ENCODE results near the gene MC3R.

DNA sequence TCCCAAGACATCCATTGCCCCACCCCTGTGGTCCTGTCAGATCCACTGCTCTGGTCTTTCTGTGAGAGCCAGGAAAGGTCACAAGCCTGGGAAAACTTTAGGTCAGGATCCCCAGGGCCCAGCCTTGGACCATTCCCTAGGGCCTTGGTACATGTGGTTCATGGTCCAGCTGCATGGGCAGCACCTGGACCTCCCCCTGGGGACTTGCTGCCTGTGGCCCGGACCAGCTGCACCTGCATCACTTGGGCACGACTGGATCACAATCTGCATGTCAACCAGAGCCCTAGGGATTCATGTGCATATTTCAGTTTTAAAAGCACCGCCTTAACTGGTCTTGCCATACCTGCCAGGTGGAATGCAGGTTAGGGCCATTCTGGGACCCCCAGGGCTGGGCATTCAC lies 44.3 kb upstream of the MC3R start:
- TF ChIP-seq CTCF (conservative IDR thresholded peaks at IDR 0.05; ENCODE audit: low read length) (no peak), EZH2phosphoT487 (IDR thresholded peaks at IDR 0.05; ENCODE audit: borderline replicate concordance) (no peak)

All from Loucy (cell line).